Thymus (tissue), 14 donors: Measurements from ENCODE around the gene MRPS7. TPM values are rescaled to one million over a fixed set of nuclear protein-coding genes. Genes with fewer than 3 reads are reported as not detected.

Experiments used
- DNase-seq, 9 donors: peaks; one replicate each; pipeline ENCODE4 v3.0.0-alpha.2; 2013; ENCODE audit warnings: low spot score in 9 of 9, low read depth in 6 of 9, missing footprints in 1 of 9
- H3K27ac ChIP-seq, 2 donors: one replicate each; pipeline ENCODE4 v1.5.1; 2013; ENCODE audit warnings: control low read depth in 1 of 2, low read depth in 1 of 2, low read length in 1 of 2, mild to moderate bottlenecking in 1 of 2, moderate library complexity in 1 of 2
- H3K27me3 ChIP-seq, 2 donors: one replicate each; pipeline ENCODE4 v1.5.1; 2013; ENCODE audit warnings: low read length in 1 of 2; ENCODE audit not compliant: control insufficient read depth in 2 of 2, insufficient read depth in 1 of 2
- H3K36me3 ChIP-seq, 2 donors: one replicate each; pipeline ENCODE4 v1.5.1; 2013; ENCODE audit warnings: low read length in 1 of 2, mild to moderate bottlenecking in 1 of 2, moderate library complexity in 1 of 2; ENCODE audit not compliant: control insufficient read depth in 2 of 2, insufficient read depth in 2 of 2
- H3K4me1 ChIP-seq, 2 donors: one replicate each; pipeline ENCODE4 v1.5.1; 2013; ENCODE audit warnings: low read length in 2 of 2; ENCODE audit not compliant: control insufficient read depth in 2 of 2, insufficient read depth in 2 of 2
- H3K4me3 ChIP-seq, 2 donors: one replicate each; pipeline ENCODE4 v1.5.1; 2013; ENCODE audit warnings: low read length in 2 of 2, control low read depth in 1 of 2, mild to moderate bottlenecking in 1 of 2
- H3K9me3 ChIP-seq, 2 donors: one replicate each; pipeline ENCODE4 v1.5.1; 2013; ENCODE audit warnings: low read length in 1 of 2, mild to moderate bottlenecking in 1 of 2; ENCODE audit not compliant: control insufficient read depth in 2 of 2, insufficient read depth in 1 of 2
- WGBS: extraction: QIAGEN DNeasy Blood & Tissue Kit; methylation state at CpG from one replicate; pipeline ENCODE4 v1.1.7; 2013; 5-methylcytosine and 5-hydroxymethylcytosine counted together
- long read RNA-seq, 10 donors: transcript quantifications; one replicate each; lab custom pipeline, GENCODE V29; 2026
- polyA plus RNA-seq: library from polyadenylated mRNA; stranded (reverse); fragments of 200-250 nt; gene quantifications from one replicate; pipeline ENCODE4 v1.2.3, GENCODE V29; 2013
- total RNA-seq: library from RNA; stranded (reverse); fragments of 120-200 nt; gene quantifications from one replicate; pipeline ENCODE4 v1.2.4, GENCODE V29; 2013
- donor health status: healthy.

Gene MRPS7
- 62.8 TPM for total RNA-seq
- polyA plus RNA-seq, result 39.1 TPM
- long read RNA-seq, donor 1, partial matches to known transcripts, result 0 of 6 reads
- long read RNA-seq, donor 1, other reads (novel, unspliced or antisense), result 0 of 6 reads
- long read RNA-seq, donor 2, result 0 reads
- long read RNA-seq, donor 3, transcript MRPS7-201 (5 exons, 1,406 nt), result major isoform, 58 of 121 reads
- long read RNA-seq, donor 3, partial matches to known transcripts, result 57 of 121 reads
- long read RNA-seq, donor 3, other reads (novel, unspliced or antisense), result 0 of 121 reads
- long read RNA-seq, donor 4, transcript MRPS7-201 (5 exons, 1,406 nt), result major isoform, 20 of 25 reads
- long read RNA-seq, donor 4, partial matches to known transcripts, result 0 of 25 reads
- long read RNA-seq, donor 4, other reads (novel, unspliced or antisense), result 0 of 25 reads
- long read RNA-seq, donor 5, transcript MRPS7-201 (5 exons, 1,406 nt), result major isoform, 76 of 103 reads
- long read RNA-seq, donor 5, transcript MRPS7-203 (4 exons, 1,638 nt), result minor isoform, 10 of 103 reads
- long read RNA-seq, donor 5, partial matches to known transcripts, result 11 of 103 reads
- long read RNA-seq, donor 5, other reads (novel, unspliced or antisense), result 6 of 103 reads
- long read RNA-seq, donor 6, transcript MRPS7-201 (5 exons, 1,406 nt), result major isoform, 14 of 16 reads
- long read RNA-seq, donor 6, partial matches to known transcripts, result 0 of 16 reads
- long read RNA-seq, donor 6, other reads (novel, unspliced or antisense), result 0 of 16 reads
- long read RNA-seq, donor 7, transcript MRPS7-201 (5 exons, 1,406 nt), result major isoform, 51 of 107 reads
- long read RNA-seq, donor 7, partial matches to known transcripts, result 53 of 107 reads
- long read RNA-seq, donor 7, other reads (novel, unspliced or antisense), result 0 of 107 reads
- long read RNA-seq, donor 8, transcript MRPS7-201 (5 exons, 1,406 nt), result major isoform, 14 of 16 reads
- long read RNA-seq, donor 8, partial matches to known transcripts, result 0 of 16 reads
- long read RNA-seq, donor 8, other reads (novel, unspliced or antisense), result 0 of 16 reads
- long read RNA-seq, donor 9, transcript MRPS7-201 (5 exons, 1,406 nt), result major isoform, 15 of 17 reads
- long read RNA-seq, donor 9, partial matches to known transcripts, result 0 of 17 reads
- long read RNA-seq, donor 9, other reads (novel, unspliced or antisense), result 0 of 17 reads
- long read RNA-seq, donor 10, transcript MRPS7-201 (5 exons, 1,406 nt), result major isoform, 29 of 80 reads
- long read RNA-seq, donor 10, partial matches to known transcripts, result 49 of 80 reads
- long read RNA-seq, donor 10, other reads (novel, unspliced or antisense), result 0 of 80 reads

- peak within 1 kb of the TSS; percentile 78 to 92 for H3K4me3 ChIP-seq
- peaks cover 17 to 34% of the 10 kb centered on the region in 2 donors for H3K36me3 ChIP-seq
- H3K27me3 ChIP-seq, result no peaks in the 10 kb centered on the region
- no peaks in the 10 kb centered on the region for H3K9me3 ChIP-seq
- under 1% methylated on average over 68 of the region's 69 CpGs for WGBS
- H3K27ac ChIP-seq, result peak within 1 kb of the TSS; percentile 97 to 98
- peaks cover 16 to 26% of the 10 kb centered on the region in 2 donors for H3K4me1 ChIP-seq
- DNase-seq, result peak; percentile 88 to 99 (median 95)
These were observed at the start of gene MRPS7, which contains the start of gene GGA3 for GRCh38 chr17:75261336-75262111. TSS of gene MRPS7 (plus strand) at chr17:75261879. CDS start at chr17:75261901, 22 bp downstream. TSS of gene GGA3 (minus strand) at chr17:75261606. CDS start at chr17:75261587, 19 bp downstream.

GRCh38 chr17:75218131-75218530 is 43.5 kb upstream of the MRPS7 start:
- Histone ChIP-seq H3K9me3 (no peaks in the 10 kb centered on the region), H3K4me3 (no peak overlapping the region), H3K27me3 (no peaks in the 10 kb centered on the region), H3K27ac (no peak overlapping the region), H3K4me1 (no peaks in the 10 kb centered on the region), H3K36me3 (peaks cover 80 to 81% of the 10 kb centered on the region in 2 donors)
- 95% methylated on average over 6 of the region's 6 CpGs for WGBS
- no peak for DNase-seq

- WGBS, result 97% methylated on average over 3 of the region's 3 CpGs
- Histone ChIP-seq H3K27me3 (no peaks in the 10 kb centered on the region), H3K27ac (no peak overlapping the region), H3K4me1 (no peaks in the 10 kb centered on the region), H3K36me3 (peaks cover 71 to 78% of the 10 kb centered on the region in 2 donors), H3K9me3 (no peaks in the 10 kb centered on the region), H3K4me3 (no peak overlapping the region)
- DNase-seq, result no peak
These were observed 41.9 kb upstream of the MRPS7 start for GRCh38 chr17:75219815-75220214.

- H3K27me3 ChIP-seq, result no peaks in the 10 kb centered on the region
- 92% methylated on average over 14 of the region's 14 CpGs for WGBS
- H3K4me1 ChIP-seq, result peaks cover 0 to 2% of the 10 kb centered on the region in 2 donors
- no peak for DNase-seq
- no peaks in the 10 kb centered on the region for H3K9me3 ChIP-seq
- no peak overlapping the region for H3K27ac ChIP-seq
- peaks cover 64 to 74% of the 10 kb centered on the region in 2 donors for H3K36me3 ChIP-seq
- no peak overlapping the region for H3K4me3 ChIP-seq
These were observed 36.7 kb upstream of the MRPS7 start for GRCh38 chr17:75225016-75225415.

GRCh38 chr17:75227729-75228128 is 34.0 kb upstream of the MRPS7 start:
- no peak for DNase-seq
- H3K4me1 ChIP-seq, result peaks cover 0 to 2% of the 10 kb centered on the region in 2 donors
- H3K36me3 ChIP-seq, result peaks cover 70 to 86% of the 10 kb centered on the region in 2 donors
- no peak overlapping the region for H3K27ac ChIP-seq
- no peaks in the 10 kb centered on the region for H3K9me3 ChIP-seq
- WGBS, result 96% methylated on average over 5 of the region's 5 CpGs
- no peaks in the 10 kb centered on the region for H3K27me3 ChIP-seq
- H3K4me3 ChIP-seq, result no peak overlapping the region

GRCh38 chr17:75228305-75228704 is 33.4 kb upstream of the MRPS7 start:
- peaks cover 72 to 86% of the 10 kb centered on the region in 2 donors for H3K36me3 ChIP-seq
- no peaks in the 10 kb centered on the region for H3K9me3 ChIP-seq
- no peak for DNase-seq
- no peak overlapping the region for H3K4me3 ChIP-seq
- H3K27ac ChIP-seq, result peak overlapping the region in 1 of 2 donors; percentile 26
- no peaks in the 10 kb centered on the region for H3K27me3 ChIP-seq
- 91% methylated on average over 2 of the region's 2 CpGs for WGBS
- peaks cover 0 to 2% of the 10 kb centered on the region in 2 donors for H3K4me1 ChIP-seq

- Histone ChIP-seq H3K27ac (no peak overlapping the region), H3K4me1 (peaks cover 0 to 2% of the 10 kb centered on the region in 2 donors), H3K36me3 (peaks cover 72 to 84% of the 10 kb centered on the region in 2 donors), H3K4me3 (no peak overlapping the region), H3K9me3 (no peaks in the 10 kb centered on the region), H3K27me3 (no peaks in the 10 kb centered on the region)
- no peak for DNase-seq
- 96% methylated on average over 4 of the region's 4 CpGs for WGBS
These were observed 32.8 kb upstream of the MRPS7 start for GRCh38 chr17:75228847-75229246.

- 98% methylated on average over 8 of the region's 8 CpGs for WGBS
- H3K9me3 ChIP-seq, result no peaks in the 10 kb centered on the region
- H3K4me1 ChIP-seq, result peaks cover 0 to 2% of the 10 kb centered on the region in 2 donors
- H3K36me3 ChIP-seq, result peaks cover 78 to 84% of the 10 kb centered on the region in 2 donors
- no peak for DNase-seq
- H3K27ac ChIP-seq, result no peak overlapping the region
- no peaks in the 10 kb centered on the region for H3K27me3 ChIP-seq
- H3K4me3 ChIP-seq, result no peak overlapping the region
These were observed 30.6 kb upstream of the MRPS7 start for GRCh38 chr17:75231071-75231470.
